Endothelial cell of umbilical vein (primary cell): ENCODE data around the gene NCBP1. TPM values are rescaled to one million over a fixed set of nuclear protein-coding genes. Genes with fewer than 3 reads are reported as not detected.

Source experiments
- BruUV-seq: library from RNA; stranded (reverse); fragments of 400-500 nt; replicated peaks from 2 replicates; lab custom pipeline; 2021; lab: Mats Ljungman, UMichigan
- CTCF ChIA-PET: fragments of 300-600, 350-600 bp; sonication (Branson Sonifier 250); formaldehyde crosslinking; loops from one replicate; lab custom pipeline; 2021; ENCODE audit warnings: antibody characterized with exemption, inconsistent platforms; lab: Charles Lee
- POLR2A ChIA-PET: fragments of 300-600, 350-600 bp; sonication (Branson Sonifier 250); formaldehyde crosslinking; loops from one replicate; lab custom pipeline; 2021; ENCODE audit warnings: antibody characterized with exemption, inconsistent platforms; lab: Charles Lee
- DNase-seq: peaks from one replicate; pipeline ENCODE4 v3.0.0-alpha.2; 2011; ENCODE audit warnings: low read depth, low spot score
- FAIRE-seq: peaks from 2 replicates; lab custom pipeline; 2011; peaks lifted over from hg19 to GRCh38; lab: Jason Lieb, UNC
- H2AFZ ChIP-seq: 2 replicates; pipeline ENCODE4 v1.6.0; 2012; ENCODE audit warnings: low read depth, low read length, control low read depth, inconsistent platforms
- H3K27ac ChIP-seq: 2 replicates; pipeline ENCODE4 v1.5.1; 2011; ENCODE audit warnings: low read depth, mild to moderate bottlenecking, control low read depth, low read length, moderate library complexity; ENCODE audit not compliant: insufficient read depth
- H3K27me3 ChIP-seq, 2 experiments: 2 replicates each; pipeline versions ENCODE4 v1.6.0 to v1.6.1; 2011; ENCODE audit warnings: low read length in 2 of 2, mixed read lengths in 1 of 2; ENCODE audit not compliant: control insufficient read depth in 2 of 2, insufficient read depth in 2 of 2
- H3K36me3 ChIP-seq, 2 experiments: 2 replicates in 1 of 2; 3 replicates in 1 of 2; pipeline ENCODE4 v1.5.1; 2011; ENCODE audit warnings: low read length in 2 of 2, mild to moderate bottlenecking in 1 of 2, moderate library complexity in 1 of 2; ENCODE audit not compliant: control insufficient read depth in 2 of 2, insufficient read depth in 2 of 2; ENCODE audit errors: extremely low read depth in 1 of 2
- H3K4me1 ChIP-seq: 3 replicates; pipeline ENCODE4 v1.5.1; 2011; ENCODE audit warnings: mild to moderate bottlenecking, low read length; ENCODE audit not compliant: control insufficient read depth, insufficient read depth; ENCODE audit errors: extremely low read depth
- H3K4me2 ChIP-seq: 2 replicates; pipeline ENCODE4 v1.6.1; 2011; ENCODE audit warnings: low read length, control low read depth, mixed read lengths; ENCODE audit not compliant: insufficient read depth
- H3K4me3 ChIP-seq, 3 experiments: fragments of 200-600 bp in 1 of 3; sonication (generic), shearing (Covaris generic) in 1 of 3; replicated peaks in 1 of 3; 2 replicates each; pipeline ENCODE4 v1.5.1; 2011 to 2016; ENCODE audit warnings: control low read depth in 3 of 3, low read length in 3 of 3, mild to moderate bottlenecking in 2 of 3, inconsistent platforms in 1 of 3, low read depth in 1 of 3, moderate library complexity in 1 of 3; ENCODE audit not compliant: insufficient read depth in 1 of 3
- H3K79me2 ChIP-seq: 2 replicates; pipeline ENCODE4 v1.6.0; 2012; ENCODE audit warnings: low read length, inconsistent platforms; ENCODE audit not compliant: control insufficient read depth, insufficient read depth
- H3K9ac ChIP-seq: replicated peaks from 2 replicates; pipeline ENCODE3; 2011; ENCODE audit warnings: low read length, control low read depth; ENCODE audit not compliant: insufficient read depth; ENCODE audit errors: extremely low read depth
- H3K9me1 ChIP-seq: replicated peaks from 3 replicates; pipeline ENCODE4 v1.6.0; 2011; ENCODE audit warnings: mild to moderate bottlenecking, low read length; ENCODE audit not compliant: control insufficient read depth, insufficient read depth; ENCODE audit errors: extremely low read depth
- H3K9me3 ChIP-seq: replicated peaks from 2 replicates; pipeline ENCODE4 v1.5.1; 2012; ENCODE audit warnings: low read length, inconsistent platforms; ENCODE audit not compliant: control insufficient read depth, insufficient read depth
- H4K20me1 ChIP-seq: replicated peaks from 2 replicates; pipeline ENCODE3; 2011; ENCODE audit warnings: mild to moderate bottlenecking, low read length; ENCODE audit not compliant: control insufficient read depth, insufficient read depth; ENCODE audit errors: extremely low read depth
- EZH2 ChIP-seq: IDR thresholded peaks from 2 replicates; pipeline ENCODE4 v1.6.1; 2012; ENCODE audit warnings: borderline replicate concordance, low read depth, mild to moderate bottlenecking, moderate library complexity, low read length, inconsistent platforms; ENCODE audit not compliant: severe bottlenecking
- FOS ChIP-seq: IDR thresholded peaks from 2 replicates; pipeline ENCODE4 v1.6.1; 2011; ENCODE audit warnings: mild to moderate bottlenecking, low read length, moderate library complexity, borderline replicate concordance; ENCODE audit not compliant: insufficient read depth
- GATA2 ChIP-seq: IDR thresholded peaks from 2 replicates; pipeline ENCODE4 v1.7.0; 2011; ENCODE audit warnings: low read depth, mild to moderate bottlenecking, moderate library complexity, mixed read lengths, low read length; ENCODE audit not compliant: insufficient read length, insufficient read depth
- JUN ChIP-seq: IDR thresholded peaks from 2 replicates; pipeline ENCODE4 v1.6.1; 2011; ENCODE audit warnings: borderline replicate concordance, low read depth; ENCODE audit not compliant: insufficient read length, insufficient read depth
- MYC ChIP-seq: IDR thresholded peaks from one replicate; pipeline ENCODE4 v1.6.1; 2011; ENCODE audit warnings: mild to moderate bottlenecking, low read depth, low read length
- POLR2A ChIP-seq: IDR thresholded peaks from 2 replicates; pipeline ENCODE4 v1.6.1; 2012; ENCODE audit warnings: low read depth, mild to moderate bottlenecking, control low read depth, low read length
- dilution Hi-C: fragments of 300-500 bp; cut with MboI; formaldehyde crosslinking; loops from one replicate; pipeline ENCODE4 v1.15.0; 2019; ENCODE audit warnings: low sequenced_read_pairs; ENCODE audit not compliant: extremely low pct_ligation_motif_present
- intact Hi-C: fragments of 100-400 bp; cut with micrococcal nuclease; formaldehyde crosslinking; loops from one replicate; pipeline ENCODE4 v1.10.0; 2022
- polyA plus RNA-seq, 4 experiments: library from polyadenylated mRNA; depleted of rRNA in 3 of 4; stranded (reverse) in 3 of 4; unstranded in 1 of 4; fragments of >200 nt; gene quantifications; 2 replicates each; pipeline versions ENCODE4 v1.2.1 to v1.2.3, GENCODE V29; 2011 to 2012; ENCODE audit warnings: missing spikeins in 1 of 4
- total RNA-seq: library from RNA; stranded (reverse); gene quantifications from 2 replicates; pipeline ENCODE4 v1.2.3, GENCODE V29; 2021
- TF ChIP-seq, protein P1 (sequence below): IDR thresholded peaks from 2 replicates; pipeline ENCODE4 v1.6.1; 2011; ENCODE audit not compliant: insufficient read depth, insufficient read length
- TF ChIP-seq, protein P2 (sequence below), 2 donors: IDR thresholded peaks; 1 replicate in 1 of 2; 2 replicates in 1 of 2; pipeline ENCODE4 v1.5.1; 2011; ENCODE audit warnings: low read length in 2 of 2, mild to moderate bottlenecking in 2 of 2, moderate library complexity in 2 of 2, control low read depth in 1 of 2, inconsistent platforms in 1 of 2, low read depth in 1 of 2; ENCODE audit not compliant: insufficient read depth in 1 of 2; ENCODE audit errors: extremely low read depth in 1 of 2

NCBP1 gene
- total and polyA plus RNA-seq, 2 donors (not counting 3 experiments of a cell fraction or from before 2014, with no cell fraction given): 10.9 to 45.3 TPM

DNA sequence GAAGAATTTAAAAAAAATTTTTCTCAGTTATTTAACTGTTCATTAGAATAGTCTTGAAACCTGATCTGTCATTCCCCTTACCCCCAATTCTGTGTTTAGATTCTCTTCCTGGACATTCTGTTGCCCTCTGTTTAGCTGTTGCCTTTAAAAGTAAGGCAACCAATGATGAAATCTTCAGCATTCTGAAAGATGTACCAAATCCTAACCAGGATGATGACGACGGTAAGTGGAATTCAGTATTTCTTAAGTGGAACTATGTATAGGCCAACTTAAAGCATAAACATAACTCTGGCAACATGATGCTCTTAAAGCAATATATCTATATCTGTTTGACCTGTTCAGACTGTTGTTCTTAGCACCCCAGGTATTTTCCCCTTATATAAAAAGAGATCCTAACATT, 27.2 kb downstream of the NCBP1 start:
- H4K20me1 ChIP-seq: no peaks in the 10 kb centered on the region
- H3K9me3 ChIP-seq: no peaks in the 10 kb centered on the region
- DNase-seq: no peak
- dilution Hi-C loops (no loop called here), intact Hi-C loops (no loop called here)
- H3K4me3 ChIP-seq: no peak overlapping the region
- no peaks in the 10 kb centered on the region for H3K27me3 ChIP-seq
- no peak overlapping the region for H3K4me2 ChIP-seq
- no TSS peak for BruUV-seq
- no peak overlapping the region for H3K27ac ChIP-seq
- H3K79me2 ChIP-seq: no peaks in the 10 kb centered on the region
- no peaks in the 10 kb centered on the region for H3K4me1 ChIP-seq
- no peak for FAIRE-seq
- no peaks in the 10 kb centered on the region for H3K9me1 ChIP-seq
- H3K36me3 ChIP-seq: peaks cover 19 to 28% of the 10 kb centered on the region in 2 experiments
- POLR2A ChIA-PET: interaction anchor here (1.7 kb wide), 1 partner anchor 28 kb away, joined by 4 read pairs; the partner anchor contains the start of genes NCBP1 and TSTD2
- CTCF ChIA-PET: interaction anchor here (1.3 to 1.9 kb wide), 3 partner anchors 10 to 22 kb away, joined by 3 to 6 read pairs (median 4); no protein-coding TSS in a partner anchor
- no peak for TF ChIP-seq EZH2
- TF ChIP-seq, protein P1, sequence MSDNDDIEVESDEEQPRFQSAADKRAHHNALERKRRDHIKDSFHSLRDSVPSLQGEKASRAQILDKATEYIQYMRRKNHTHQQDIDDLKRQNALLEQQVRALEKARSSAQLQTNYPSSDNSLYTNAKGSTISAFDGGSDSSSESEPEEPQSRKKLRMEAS: no peak
- no peak for TF ChIP-seq FOS
- no peak overlapping the region for H2AFZ ChIP-seq
- H3K9ac ChIP-seq: no peak overlapping the region

DNA sequence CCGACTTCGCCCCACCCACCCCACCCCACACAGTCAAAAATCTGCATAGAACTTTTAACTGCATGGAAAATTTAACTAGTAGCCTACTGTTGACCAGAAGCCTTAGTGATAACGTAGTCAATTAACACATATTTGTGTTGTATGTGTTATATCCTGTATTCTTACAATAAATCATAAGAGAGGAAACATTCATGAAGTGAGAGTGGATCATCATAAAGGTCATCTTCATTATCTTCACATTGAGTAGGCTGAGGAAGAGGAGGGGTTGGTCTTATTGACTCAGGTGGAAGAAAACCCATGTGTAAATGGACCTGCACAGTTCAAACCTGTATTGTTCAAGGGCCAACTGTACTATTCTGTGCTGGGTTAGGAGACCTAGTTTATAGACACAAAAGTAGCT, 32.1 kb downstream of the NCBP1 start:
- Histone ChIP-seq H3K4me1 (no peaks in the 10 kb centered on the region), H2AFZ (no peak overlapping the region), H3K79me2 (no peaks in the 10 kb centered on the region), H3K9me3 (no peaks in the 10 kb centered on the region), H3K4me2 (no peak overlapping the region), H4K20me1 (no peaks in the 10 kb centered on the region), H3K27me3 (no peaks in the 10 kb centered on the region), H3K9ac (no peak overlapping the region), H3K9me1 (no peaks in the 10 kb centered on the region), H3K36me3 (peaks cover 32 to 55% of the 10 kb centered on the region in 2 experiments), H3K4me3 (no peak overlapping the region), H3K27ac (no peak overlapping the region)
- no peak for FAIRE-seq
- ChIA-PET POLR2A (interaction anchor here (0.6 kb wide), 1 partner anchor 27 kb away, joined by 3 read pairs; no protein-coding TSS in a partner anchor), CTCF (interaction anchor here (1.2 kb wide), 1 partner anchor 9 kb away, joined by 3 read pairs; no protein-coding TSS in a partner anchor)
- TF ChIP-seq MYC (no peak), POLR2A (no peak), EZH2 (no peak), FOS (no peak), JUN (no peak), GATA2 (no peak)
- TF ChIP-seq, protein P2, sequence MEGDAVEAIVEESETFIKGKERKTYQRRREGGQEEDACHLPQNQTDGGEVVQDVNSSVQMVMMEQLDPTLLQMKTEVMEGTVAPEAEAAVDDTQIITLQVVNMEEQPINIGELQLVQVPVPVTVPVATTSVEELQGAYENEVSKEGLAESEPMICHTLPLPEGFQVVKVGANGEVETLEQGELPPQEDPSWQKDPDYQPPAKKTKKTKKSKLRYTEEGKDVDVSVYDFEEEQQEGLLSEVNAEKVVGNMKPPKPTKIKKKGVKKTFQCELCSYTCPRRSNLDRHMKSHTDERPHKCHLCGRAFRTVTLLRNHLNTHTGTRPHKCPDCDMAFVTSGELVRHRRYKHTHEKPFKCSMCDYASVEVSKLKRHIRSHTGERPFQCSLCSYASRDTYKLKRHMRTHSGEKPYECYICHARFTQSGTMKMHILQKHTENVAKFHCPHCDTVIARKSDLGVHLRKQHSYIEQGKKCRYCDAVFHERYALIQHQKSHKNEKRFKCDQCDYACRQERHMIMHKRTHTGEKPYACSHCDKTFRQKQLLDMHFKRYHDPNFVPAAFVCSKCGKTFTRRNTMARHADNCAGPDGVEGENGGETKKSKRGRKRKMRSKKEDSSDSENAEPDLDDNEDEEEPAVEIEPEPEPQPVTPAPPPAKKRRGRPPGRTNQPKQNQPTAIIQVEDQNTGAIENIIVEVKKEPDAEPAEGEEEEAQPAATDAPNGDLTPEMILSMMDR (IDR thresholded peaks at IDR 0.05; ENCODE audit: extremely low read depth in 1 of 2, insufficient read depth in 1 of 2, low read depth in 1 of 2, low read length in 2 of 2): no peak
- intact Hi-C loops (no loop called here), dilution Hi-C loops (no loop called here)
- BruUV-seq: no TSS peak
- no peak for DNase-seq
